ENCODE data around the gene RBM12. TPM values are rescaled to one million over a fixed set of nuclear protein-coding genes. Genes with fewer than 3 reads are reported as not detected.
"Not testable (repeated sequence)": the region's sequence is repeated elsewhere in the genome, so short reads cannot be mapped to it uniquely, and the experiment has no call there.

The RBM12 gene
- total RNA-seq, 1 donor from 2014 or later: 189 TPM

- no peak overlapping the region for H3K4me3 Mint-ChIP-seq
Observed at GRCh38 chr20:35690265-35690664, 25.6 kb upstream of the RBM12 start.

GRCh38 chr20:35686872-35687271 is 22.2 kb upstream of the RBM12 start:
- H3K36me3 Mint-ChIP-seq (ENCODE audit: low read depth): peaks cover 15% of the 10 kb centered on the region
- TF ChIP-seq CTCF (conservative IDR thresholded peaks at IDR 0.05): peak; percentile 32
- DNase-seq (ENCODE audit: low read depth, low spot score); H3K9me3 Mint-ChIP-seq; H3K4me1 Mint-ChIP-seq; H3K27me3 Mint-ChIP-seq (ENCODE audit: low read depth); H3K4me3 Mint-ChIP-seq; H3K27ac Mint-ChIP-seq (ENCODE audit: unreplicated experiment): not testable (repeated sequence)

More at GRCh38 chr20:35690265-35690664, 25.6 kb upstream of the RBM12 start:
- Mint-ChIP-seq H3K9me3 (peaks cover 6% of the 10 kb centered on the region), H3K36me3 (ENCODE audit: low read depth) (peaks cover 17% of the 10 kb centered on the region), H3K27ac (ENCODE audit: unreplicated experiment) (no peak overlapping the region), H3K27me3 (ENCODE audit: low read depth) (no peaks in the 10 kb centered on the region), H3K4me1 (no peaks in the 10 kb centered on the region)
- DNase-seq (ENCODE audit: low read depth, low spot score): no peak
- TF ChIP-seq CTCF (conservative IDR thresholded peaks at IDR 0.05): no peak

GRCh38 chr20:35685368-35685767 is 20.7 kb upstream of the RBM12 start:
- peaks cover 16% of the 10 kb centered on the region for H3K36me3 Mint-ChIP-seq (ENCODE audit: low read depth)
- H3K9me3 Mint-ChIP-seq; H3K27ac Mint-ChIP-seq (ENCODE audit: unreplicated experiment); H3K4me1 Mint-ChIP-seq; H3K4me3 Mint-ChIP-seq; H3K27me3 Mint-ChIP-seq (ENCODE audit: low read depth); DNase-seq (ENCODE audit: low read depth, low spot score): not testable (repeated sequence)

GRCh38 chr20:35681960-35682359 is 17.3 kb upstream of the RBM12 start:
- no peak for DNase-seq (ENCODE audit: low read depth, low spot score)
- TF ChIP-seq CTCF (conservative IDR thresholded peaks at IDR 0.05): no peak
- peaks cover 3% of the 10 kb centered on the region for H3K4me1 Mint-ChIP-seq
- peaks cover 5% of the 10 kb centered on the region for H3K36me3 Mint-ChIP-seq (ENCODE audit: low read depth)
- H3K27me3 Mint-ChIP-seq (ENCODE audit: low read depth): no peaks in the 10 kb centered on the region
- H3K9me3 Mint-ChIP-seq: no peaks in the 10 kb centered on the region
- H3K4me3 Mint-ChIP-seq: no peak overlapping the region
- no peak overlapping the region for H3K27ac Mint-ChIP-seq (ENCODE audit: unreplicated experiment)

- peaks cover 2% of the 10 kb centered on the region for H3K36me3 Mint-ChIP-seq (ENCODE audit: low read depth)
- no peaks in the 10 kb centered on the region for H3K9me3 Mint-ChIP-seq
- TF ChIP-seq CTCF (conservative IDR thresholded peaks at IDR 0.05): no peak
- H3K27ac Mint-ChIP-seq (ENCODE audit: unreplicated experiment): no peak overlapping the region
- no peaks in the 10 kb centered on the region for H3K27me3 Mint-ChIP-seq (ENCODE audit: low read depth)
- H3K4me1 Mint-ChIP-seq: peaks cover 3% of the 10 kb centered on the region
- DNase-seq (ENCODE audit: low read depth, low spot score): no peak
- no peak overlapping the region for H3K4me3 Mint-ChIP-seq
Observed at GRCh38 chr20:35680452-35681183, 15.9 kb upstream of the RBM12 start.

- Mint-ChIP-seq H3K36me3 (ENCODE audit: low read depth) (peaks cover 3% of the 10 kb centered on the region), H3K9me3 (no peaks in the 10 kb centered on the region), H3K27ac (ENCODE audit: unreplicated experiment) (no peak overlapping the region), H3K27me3 (ENCODE audit: low read depth) (no peaks in the 10 kb centered on the region), H3K4me1 (no peaks in the 10 kb centered on the region), H3K4me3 (no peak overlapping the region)
- no peak for TF ChIP-seq CTCF (conservative IDR thresholded peaks at IDR 0.05)
- no peak for DNase-seq (ENCODE audit: low read depth, low spot score)
Observed at GRCh38 chr20:35674921-35675320, 10.2 kb upstream of the RBM12 start.
